Tibial nerve (tissue), 4 donors: ENCODE data around the gene STAB2. TPM values are rescaled to one million over a fixed set of nuclear protein-coding genes. Genes with fewer than 3 reads are reported as not detected.

ENCODE experiments used
- DNase-seq, 2 donors: peaks; one replicate each; pipeline ENCODE4 v3.0.0-alpha.2; 2019; ENCODE audit warnings: low spot score in 2 of 2
- H3K27ac ChIP-seq, 4 donors: fragments of 200-600 bp; sonication (generic) in 3 of 4; one replicate each; pipeline ENCODE4 v1.5.1; 2017 to 2019; ENCODE audit warnings: mild to moderate bottlenecking in 1 of 4
- H3K27me3 ChIP-seq, 2 donors: fragments of 200-600 bp; sonication (generic) in 1 of 2; one replicate each; pipeline versions ENCODE4 v1.5.1 to v1.6.0; 2017 to 2019
- H3K36me3 ChIP-seq, 3 donors: fragments of 200-600 bp; sonication (generic); one replicate each; pipeline ENCODE4 v1.5.1; 2018 to 2019
- H3K4me1 ChIP-seq, 4 donors: fragments of 200-600 bp; sonication (generic) in 3 of 4; one replicate each; pipeline ENCODE4 v1.5.1; 2017 to 2019
- H3K4me3 ChIP-seq, 4 donors: fragments of 200-600 bp; sonication (generic) in 3 of 4; one replicate each; pipeline ENCODE4 v1.5.1; 2017 to 2019; ENCODE audit warnings: mild to moderate bottlenecking in 1 of 4, moderate library complexity in 1 of 4
- H3K9me3 ChIP-seq, 4 donors: fragments of 200-600 bp; sonication (generic) in 3 of 4; one replicate each; pipeline ENCODE4 v1.5.1; 2017 to 2019
- CTCF ChIP-seq, 5 experiments: fragments of 200-600 bp in 3 of 5; fragments of 450-650 bp in 2 of 5; sonication (generic) in 3 of 5; IDR thresholded peaks; one replicate each; pipeline ENCODE4 v1.5.1; 2016 to 2019; ENCODE audit warnings: antibody characterized with exemption in 5 of 5, mild to moderate bottlenecking in 3 of 5, moderate library complexity in 2 of 5
- EP300 ChIP-seq, 2 donors: sonication (generic); formaldehyde crosslinking; IDR thresholded peaks; one replicate each; pipeline ENCODE4 v1.6.1; 2017; ENCODE audit warnings: antibody characterized with exemption in 2 of 2, mild to moderate bottlenecking in 1 of 2
- POLR2A ChIP-seq, 2 donors: fragments of 450-650 bp; IDR thresholded peaks; one replicate each; pipeline ENCODE4 v1.6.1; 2017; ENCODE audit warnings: antibody characterized with exemption in 2 of 2, mild to moderate bottlenecking in 2 of 2, moderate library complexity in 2 of 2
- WGBS, 2 donors: methylation state at CpG; one replicate each; pipeline ENCODE4 v1.1.5; 2018; 5-methylcytosine and 5-hydroxymethylcytosine counted together
- total RNA-seq, 4 donors: library from RNA; depleted of rRNA; stranded (reverse); fragments of >200 nt; gene quantifications; one replicate each; pipeline ENCODE4 v1.1.0, GENCODE V29; 2016

STAB2 gene
- total RNA-seq, 4 donors from 2014 or later = 0.20 TPM; not detected in 3

DNA sequence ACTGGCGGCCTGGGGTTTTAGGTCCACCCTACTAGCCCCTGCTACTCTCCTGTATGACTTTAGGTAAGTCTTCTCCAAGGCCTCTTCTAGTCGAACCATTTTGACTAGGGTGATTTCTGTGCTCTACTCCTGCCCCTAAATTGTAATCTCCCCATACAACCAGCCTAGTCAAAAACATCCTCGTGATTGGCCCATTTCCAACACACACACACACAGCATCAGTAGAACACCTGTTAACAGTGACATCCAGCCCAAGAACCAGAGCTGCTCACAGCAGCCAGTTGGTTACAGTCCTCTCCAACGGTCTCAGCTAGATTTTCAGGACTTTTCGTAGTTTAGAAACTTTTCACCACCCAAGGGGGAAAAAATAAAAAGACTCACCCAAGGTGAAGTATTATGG, 223.0 kb downstream of the STAB2 start:
- Histone ChIP-seq H3K9me3 (no peaks in the 10 kb centered on the region), H3K36me3 (peaks cover 0 to 39% (median 0%) of the 10 kb centered on the region in 3 donors), H3K4me1 (peaks cover 0 to 43% (median 8%) of the 10 kb centered on the region in 4 donors), H3K27ac (no peak overlapping the region), H3K4me3 (no peak overlapping the region), H3K27me3 (no peaks in the 10 kb centered on the region)
- DNase-seq = no peak
- TF ChIP-seq POLR2A (IDR thresholded peaks at IDR 0.05) (no peak), EP300 (IDR thresholded peaks at IDR 0.05) (no peak), CTCF (IDR thresholded peaks at IDR 0.05) (no peak)
- 79 to 86% methylated on average over 5 of the region's 5 CpGs for WGBS, 2 donors

DNA sequence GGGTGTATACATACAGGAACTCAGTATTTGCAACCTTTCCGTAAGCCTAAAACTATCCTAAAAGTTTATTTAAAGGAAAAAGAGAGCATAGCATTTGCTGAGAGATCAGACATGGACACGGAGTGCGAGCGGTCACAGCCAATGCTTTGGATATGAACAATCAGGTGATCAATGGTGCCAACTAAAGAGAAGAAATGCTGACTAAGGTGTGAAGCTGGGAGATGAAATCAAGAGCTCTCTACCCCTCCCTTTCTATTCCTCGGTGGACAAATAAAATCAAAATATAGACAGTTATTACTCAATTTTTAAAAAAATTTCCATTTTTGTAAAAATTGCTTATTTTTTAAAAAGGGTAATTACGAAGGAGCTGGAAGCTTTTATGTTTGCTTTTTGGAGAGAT, 224.7 kb downstream of the STAB2 start:
- Histone ChIP-seq H3K27me3 (no peaks in the 10 kb centered on the region), H3K9me3 (no peaks in the 10 kb centered on the region), H3K4me3 (no peak overlapping the region), H3K36me3 (peaks cover 0 to 39% (median 0%) of the 10 kb centered on the region in 3 donors), H3K4me1 (peaks cover 0 to 32% (median 2%) of the 10 kb centered on the region in 4 donors), H3K27ac (no peak overlapping the region)
- no peak for TF ChIP-seq EP300 (IDR thresholded peaks at IDR 0.05)
- TF ChIP-seq CTCF (IDR thresholded peaks at IDR 0.05) = no peak
- TF ChIP-seq POLR2A (IDR thresholded peaks at IDR 0.05) = no peak
- 85 to 87% methylated on average over 6 of the region's 6 CpGs for WGBS, 2 donors
- DNase-seq = no peak

DNA sequence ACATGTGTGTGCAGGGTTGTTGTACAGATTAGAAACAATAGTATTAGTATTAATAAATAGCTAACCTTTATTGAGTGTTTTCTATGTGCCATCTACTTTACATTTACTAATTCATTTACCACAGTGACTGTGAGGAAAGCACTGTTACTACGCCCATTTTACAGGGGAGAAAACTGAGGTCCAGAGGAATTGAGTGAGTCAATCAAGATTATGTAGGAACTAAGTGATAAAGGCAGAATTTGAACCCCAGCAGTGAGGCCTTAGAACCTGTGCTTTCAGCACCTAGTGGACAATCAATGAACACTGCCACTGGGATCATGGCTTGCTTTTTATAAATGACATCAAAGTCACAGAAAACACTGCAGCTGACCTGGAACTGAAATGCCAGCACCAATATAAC, 225.7 kb downstream of the STAB2 start:
- no peak overlapping the region for H3K4me3 ChIP-seq
- H3K36me3 ChIP-seq = peaks cover 0 to 39% (median 0%) of the 10 kb centered on the region in 3 donors
- WGBS, 2 donors = 93 to 100% methylated on average over 1 of the region's 1 CpG
- peaks cover 0 to 22% (median 0%) of the 10 kb centered on the region in 4 donors for H3K4me1 ChIP-seq
- H3K27ac ChIP-seq = no peak overlapping the region
- DNase-seq = no peak
- TF ChIP-seq POLR2A (IDR thresholded peaks at IDR 0.05) = no peak
- no peak for TF ChIP-seq CTCF (IDR thresholded peaks at IDR 0.05)
- no peak for TF ChIP-seq EP300 (IDR thresholded peaks at IDR 0.05)
- no peaks in the 10 kb centered on the region for H3K9me3 ChIP-seq
- H3K27me3 ChIP-seq = no peaks in the 10 kb centered on the region

GRCh38 chr12:103813426-103813825, 226.4 kb downstream of the STAB2 start:
- DNase-seq = no peak
- H3K9me3 ChIP-seq = no peaks in the 10 kb centered on the region
- H3K27me3 ChIP-seq = no peaks in the 10 kb centered on the region
- no peak for TF ChIP-seq CTCF (IDR thresholded peaks at IDR 0.05)
- TF ChIP-seq EP300 (IDR thresholded peaks at IDR 0.05) = no peak
- no peak for TF ChIP-seq POLR2A (IDR thresholded peaks at IDR 0.05)
- peaks cover 0 to 39% (median 0%) of the 10 kb centered on the region in 3 donors for H3K36me3 ChIP-seq
- no peak overlapping the region for H3K4me3 ChIP-seq
- 95 to 98% methylated on average over 3 of the region's 3 CpGs for WGBS, 2 donors
- H3K27ac ChIP-seq = no peak overlapping the region
- H3K4me1 ChIP-seq = peaks cover 0 to 17% (median 0%) of the 10 kb centered on the region in 4 donors

DNA sequence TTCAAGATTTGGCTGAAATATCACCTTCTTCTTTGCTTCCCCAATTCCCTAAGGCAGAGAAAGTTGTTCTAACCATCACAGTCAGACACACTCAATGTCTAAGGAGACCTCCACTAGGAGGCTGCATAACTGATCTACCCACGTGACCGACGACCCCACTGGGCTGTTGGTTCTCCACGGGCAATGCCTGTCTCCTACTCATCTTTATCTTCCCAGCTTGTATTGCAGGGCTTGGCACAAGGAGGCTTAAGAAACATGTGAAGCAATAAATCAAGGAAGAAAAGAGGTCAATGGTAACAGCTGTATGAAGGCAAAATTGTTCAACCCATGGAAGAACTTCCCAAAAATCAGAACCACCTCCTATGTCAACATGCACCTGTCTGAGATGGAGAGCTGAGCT, 226.9 kb downstream of the STAB2 start:
- 64 to 78% methylated on average over 4 of the region's 4 CpGs for WGBS, 2 donors
- Histone ChIP-seq H3K4me1 (peaks cover 0 to 16% (median 0%) of the 10 kb centered on the region in 4 donors), H3K4me3 (no peak overlapping the region), H3K27me3 (no peaks in the 10 kb centered on the region), H3K27ac (no peak overlapping the region), H3K36me3 (peaks cover 0 to 39% (median 0%) of the 10 kb centered on the region in 3 donors), H3K9me3 (no peaks in the 10 kb centered on the region)
- TF ChIP-seq EP300 (IDR thresholded peaks at IDR 0.05) = no peak
- TF ChIP-seq CTCF (IDR thresholded peaks at IDR 0.05) = no peak
- TF ChIP-seq POLR2A (IDR thresholded peaks at IDR 0.05) = no peak
- DNase-seq = no peak
